ENCODE results near the gene CEP85.

- TF ChIP-seq CTCF (IDR thresholded peaks at IDR 0.05 in 8 of 11, conservative IDR thresholded peaks at IDR 0.05 in 3 of 11) (peak in 1 of 11 experiments; percentile 21), POLR2A (IDR thresholded peaks at IDR 0.05) (no peak), POLR2AphosphoS5 (IDR thresholded peaks at IDR 0.05) (peak; percentile 79 to 82 (median 81))
These were observed 55.4 kb downstream of the CEP85 start for GRCh38 chr1:26289158-26290059.

Measured in spleen (tissue), 7 donors.